Vagina (tissue), 2 donors: ENCODE data around the gene JUP. TPM values are rescaled to one million over a fixed set of nuclear protein-coding genes. Genes with fewer than 3 reads are reported as not detected.

Experiments used
- DNase-seq, 2 donors: peaks; one replicate each; pipeline ENCODE4 v3.0.0-alpha.2; 2017; ENCODE audit errors: extremely low spot score in 2 of 2
- H3K27ac ChIP-seq: fragments of 200-600 bp; sonication (generic); one replicate; pipeline ENCODE4 v1.5.1; 2019
- H3K27me3 ChIP-seq: fragments of 200-600 bp; sonication (generic); one replicate; pipeline ENCODE4 v1.5.1; 2019
- H3K36me3 ChIP-seq, 2 donors: fragments of 200-600 bp; sonication (generic); one replicate each; pipeline ENCODE4 v1.5.1; 2017 to 2019
- H3K4me1 ChIP-seq: fragments of 200-600 bp; sonication (generic); one replicate; pipeline ENCODE4 v1.5.1; 2019
- H3K4me3 ChIP-seq, 2 donors: fragments of 200-600 bp; sonication (generic); 1 replicate in 1 of 2; 2 replicates in 1 of 2; pipeline ENCODE4 v1.5.1; 2016 to 2019
- H3K9me3 ChIP-seq: fragments of 200-600 bp; sonication (generic); one replicate; pipeline ENCODE4 v1.5.1; 2019
- CTCF ChIP-seq, 3 experiments: fragments of 450-650 bp in 2 of 3; fragments of 200-600 bp in 1 of 3; sonication (generic) in 1 of 3; IDR thresholded peaks; one replicate each; pipeline ENCODE4 v1.5.1; 2017 to 2019; ENCODE audit warnings: antibody characterized with exemption in 3 of 3, mild to moderate bottlenecking in 2 of 3, moderate library complexity in 2 of 3
- POLR2A ChIP-seq, 2 donors: fragments of 450-650 bp; IDR thresholded peaks; one replicate each; pipeline ENCODE4 v1.6.1; 2017; ENCODE audit warnings: antibody characterized with exemption in 2 of 2, mild to moderate bottlenecking in 2 of 2, moderate library complexity in 2 of 2
- POLR2AphosphoS5 ChIP-seq, 2 donors: sonication (generic); formaldehyde crosslinking; IDR thresholded peaks; one replicate each; pipeline ENCODE4 v1.9.0; 2017; ENCODE audit warnings: antibody characterized with exemption in 2 of 2, mild to moderate bottlenecking in 2 of 2, low read depth in 1 of 2; ENCODE audit not compliant: insufficient read depth in 1 of 2
- intact Hi-C: fragments of 100-400 bp; cut with DNase I; formaldehyde crosslinking; loops from one replicate; pipeline ENCODE4 v1.15.1; 2023
- total RNA-seq: library from RNA; depleted of rRNA; stranded (reverse); fragments of >200 nt; gene quantifications from one replicate; pipeline ENCODE4 v1.2.3, GENCODE V29; 2016

Gene JUP
- total RNA-seq, 1 donor from 2014 or later, result 589 TPM

GRCh38 chr17:41812381-41813151 lies 26.1 kb upstream of the JUP start, which contains the start of gene FKBP10:
Gene FKBP10 (plus strand): TSS chr17:41813004. CDS start chr17:41813035, 31 bp downstream.
- Histone ChIP-seq H3K4me3 (peak within 1 kb of the TSS; percentile 66 to 83), H3K27me3 (no peaks in the 10 kb centered on the region), H3K4me1 (peaks cover 33% of the 10 kb centered on the region), H3K36me3 (no peaks in the 10 kb centered on the region), H3K27ac (peak within 1 kb of the TSS; percentile 87), H3K9me3 (no peaks in the 10 kb centered on the region)
- intact Hi-C loops, result no loop called here
- no peak for DNase-seq
- TF ChIP-seq POLR2AphosphoS5 (IDR thresholded peaks at IDR 0.05; ENCODE audit: insufficient read depth in 1 of 2, low read depth in 1 of 2) (peak in 1 of 2 donors; percentile 76), CTCF (IDR thresholded peaks at IDR 0.05) (peak in 1 of 3 experiments; percentile 10), POLR2A (IDR thresholded peaks at IDR 0.05) (no peak)

GRCh38 chr17:41811549-41812380 lies 25.3 kb upstream of the JUP start, which contains the start of gene P3H4:
Gene P3H4 (minus strand): TSS chr17:41811949. CDS start chr17:41811915, 34 bp downstream.
- H3K4me1 ChIP-seq, result peaks cover 33% of the 10 kb centered on the region
- intact Hi-C loops, result no loop called here

GRCh38 chr17:41810659-41811548 lies 24.4 kb upstream of the JUP start:
- H3K27ac ChIP-seq, result peak overlapping the region; percentile 87
- H3K4me3 ChIP-seq, result peak overlapping the region; percentile 66 to 83
- intact Hi-C loops, result no loop called here
- H3K9me3 ChIP-seq, result no peaks in the 10 kb centered on the region
- H3K36me3 ChIP-seq, result no peaks in the 10 kb centered on the region
- H3K4me1 ChIP-seq, result peaks cover 33% of the 10 kb centered on the region
- H3K27me3 ChIP-seq, result no peaks in the 10 kb centered on the region
- TF ChIP-seq CTCF (IDR thresholded peaks at IDR 0.05), result no peak
- TF ChIP-seq POLR2A (IDR thresholded peaks at IDR 0.05), result no peak
- TF ChIP-seq POLR2AphosphoS5 (IDR thresholded peaks at IDR 0.05; ENCODE audit: insufficient read depth in 1 of 2, low read depth in 1 of 2), result no peak
- no peak for DNase-seq

More at GRCh38 chr17:41811549-41812380, 25.3 kb upstream of the JUP start, which contains the start of gene P3H4:
- TF ChIP-seq POLR2A (IDR thresholded peaks at IDR 0.05), result peak in 1 of 2 donors; percentile 10
- no peak for TF ChIP-seq POLR2AphosphoS5 (IDR thresholded peaks at IDR 0.05; ENCODE audit: insufficient read depth in 1 of 2, low read depth in 1 of 2)
- peak; percentile 26 to 79 (median 40) for TF ChIP-seq CTCF (IDR thresholded peaks at IDR 0.05)
- Histone ChIP-seq H3K27ac (peak within 1 kb of the TSS; percentile 87), H3K4me3 (peak within 1 kb of the TSS; percentile 66 to 83), H3K27me3 (no peaks in the 10 kb centered on the region), H3K36me3 (no peaks in the 10 kb centered on the region), H3K9me3 (no peaks in the 10 kb centered on the region)
- no peak for DNase-seq

- intact Hi-C loops, result no loop called here
- Histone ChIP-seq H3K4me3 (no peak overlapping the region), H3K4me1 (peaks cover 24% of the 10 kb centered on the region), H3K9me3 (no peaks in the 10 kb centered on the region), H3K27me3 (no peaks in the 10 kb centered on the region), H3K27ac (no peak overlapping the region), H3K36me3 (no peaks in the 10 kb centered on the region)
- no peak for DNase-seq
- TF ChIP-seq POLR2AphosphoS5 (IDR thresholded peaks at IDR 0.05; ENCODE audit: insufficient read depth in 1 of 2, low read depth in 1 of 2) (no peak), CTCF (IDR thresholded peaks at IDR 0.05) (no peak), POLR2A (IDR thresholded peaks at IDR 0.05) (no peak)
Observed at GRCh38 chr17:41806685-41807445, 20.4 kb upstream of the JUP start.
